Mesenchymal stem cell (in vitro differentiated cells and primary cell): Measurements from ENCODE around the gene ANO10.
A peak's percentile ranks its signal among the peaks of the same experiment; 100 is the strongest.

ENCODE experiments used
- DNase-seq: peaks from one replicate; pipeline ENCODE4 v3.0.0-alpha.2; 2013
- H2AFZ ChIP-seq: one replicate; pipeline ENCODE4 v1.6.1; 2013; ENCODE audit warnings: low read depth, mild to moderate bottlenecking, control low read depth, inconsistent platforms, low read length, moderate library complexity
- H2AK5ac ChIP-seq: 2 replicates; pipeline ENCODE4 v1.6.1; 2013; ENCODE audit warnings: low read length, moderate library complexity, mild to moderate bottlenecking, inconsistent platforms; ENCODE audit not compliant: severe bottlenecking
- H2BK120ac ChIP-seq: one replicate; pipeline ENCODE4 v1.6.1; 2013; ENCODE audit warnings: low read depth, mild to moderate bottlenecking, inconsistent platforms, low read length, moderate library complexity
- H2BK12ac ChIP-seq, 2 experiments: one replicate each; pipeline ENCODE4 v1.6.1; 2013; ENCODE audit warnings: inconsistent platforms in 2 of 2, low read length in 2 of 2, mild to moderate bottlenecking in 2 of 2, moderate library complexity in 2 of 2, control low read depth in 1 of 2
- H2BK15ac ChIP-seq: one replicate; pipeline ENCODE4 v1.6.1; 2013; ENCODE audit warnings: mild to moderate bottlenecking, low read depth, inconsistent platforms; ENCODE audit not compliant: poor library complexity, severe bottlenecking
- H2BK5ac ChIP-seq: 2 replicates; pipeline ENCODE4 v1.6.1; 2013; ENCODE audit warnings: low read depth, mild to moderate bottlenecking, low read length, control low read depth, inconsistent platforms; ENCODE audit not compliant: poor library complexity, severe bottlenecking
- H3K14ac ChIP-seq, 2 experiments: one replicate each; pipeline ENCODE4 v1.6.1; 2013; ENCODE audit warnings: inconsistent platforms in 2 of 2, low read length in 2 of 2, control low read depth in 1 of 2, mild to moderate bottlenecking in 1 of 2, moderate library complexity in 1 of 2
- H3K18ac ChIP-seq, 2 experiments: one replicate each; pipeline ENCODE4 v1.6.1; 2013; ENCODE audit warnings: inconsistent platforms in 2 of 2, low read length in 2 of 2, control low read depth in 1 of 2, low read depth in 1 of 2, mild to moderate bottlenecking in 1 of 2
- H3K23ac ChIP-seq, 2 experiments: one replicate each; pipeline ENCODE4 v1.6.1; 2013; ENCODE audit warnings: inconsistent platforms in 2 of 2, low read length in 2 of 2, mild to moderate bottlenecking in 2 of 2, moderate library complexity in 2 of 2, control low read depth in 1 of 2
- H3K27ac ChIP-seq: 2 replicates; pipeline ENCODE4 v1.5.1; 2013; ENCODE audit warnings: mild to moderate bottlenecking, moderate library complexity, low read length, control low read depth, inconsistent platforms; ENCODE audit not compliant: poor library complexity, severe bottlenecking
- H3K27me3 ChIP-seq, 2 experiments: 2 replicates each; pipeline versions ENCODE4 v1.6.1 to v1.7.0; 2013; ENCODE audit warnings: low read length in 2 of 2, mild to moderate bottlenecking in 2 of 2, moderate library complexity in 2 of 2, control low read depth in 1 of 2, inconsistent platforms in 1 of 2; ENCODE audit not compliant: control insufficient read depth in 1 of 2, insufficient read depth in 1 of 2
- H3K36me3 ChIP-seq, 2 experiments: 2 replicates each; pipeline versions ENCODE4 v1.6.1 to v1.7.0; 2013; ENCODE audit warnings: low read length in 2 of 2, control low read depth in 1 of 2, inconsistent platforms in 1 of 2, low read depth in 1 of 2, mild to moderate bottlenecking in 1 of 2; ENCODE audit not compliant: insufficient read depth in 2 of 2, control insufficient read depth in 1 of 2
- H3K4ac ChIP-seq, 2 experiments: one replicate each; pipeline ENCODE4 v1.6.1; 2013; ENCODE audit warnings: inconsistent platforms in 2 of 2, low read length in 2 of 2, mild to moderate bottlenecking in 2 of 2, moderate library complexity in 2 of 2, control low read depth in 1 of 2, low read depth in 1 of 2
- H3K4me1 ChIP-seq: 2 replicates; pipeline ENCODE4 v1.6.1; 2013; ENCODE audit warnings: low read depth, low read length, control low read depth; ENCODE audit not compliant: control insufficient read depth, insufficient read depth
- H3K4me2 ChIP-seq: 2 replicates; pipeline ENCODE4 v1.6.1; 2013; ENCODE audit warnings: low read length, mild to moderate bottlenecking, inconsistent platforms; ENCODE audit not compliant: poor library complexity, severe bottlenecking
- H3K4me3 ChIP-seq, 2 experiments: 2 replicates each; pipeline versions ENCODE4 v1.5.1 to v1.7.0; 2013; ENCODE audit warnings: low read length in 2 of 2, mild to moderate bottlenecking in 2 of 2, control low read depth in 1 of 2, low read depth in 1 of 2; ENCODE audit not compliant: insufficient read depth in 1 of 2
- H3K79me1 ChIP-seq: replicated peaks from 2 replicates; pipeline ENCODE4 v1.6.1; 2013; ENCODE audit warnings: mild to moderate bottlenecking, control low read depth, low read length, inconsistent platforms; ENCODE audit not compliant: poor library complexity, severe bottlenecking
- H3K9ac ChIP-seq: 2 replicates; pipeline ENCODE4 v1.7.0; 2013; ENCODE audit warnings: mild to moderate bottlenecking, low read length, moderate library complexity
- H3K9me3 ChIP-seq: 2 replicates; pipeline ENCODE4 v1.7.0; 2013; ENCODE audit warnings: mild to moderate bottlenecking, low read length; ENCODE audit not compliant: control insufficient read depth
- H4K8ac ChIP-seq: one replicate; pipeline ENCODE4 v1.6.1; 2013; ENCODE audit warnings: inconsistent platforms, mild to moderate bottlenecking, low read length, moderate library complexity
- H4K91ac ChIP-seq: one replicate; pipeline ENCODE4 v1.6.1; 2013; ENCODE audit warnings: mild to moderate bottlenecking, low read length, inconsistent platforms
- WGBS: methylation state at CpG from one replicate; pipeline ENCODE4 v1.1.7; 2013; ENCODE audit warnings: mixed read lengths; 5-methylcytosine and 5-hydroxymethylcytosine counted together

The ANO10 gene

GRCh38 chr3:43515970-43516635, 105.7 kb downstream of the ANO10 start:
- 98% methylated on average over 9 of the region's 9 CpGs for WGBS
- Histone ChIP-seq H3K4ac (no peak overlapping the region), H2AFZ (no peak overlapping the region), H3K27ac (no peak overlapping the region), H2BK12ac (no peak overlapping the region), H3K9me3 (peaks cover 4% of the 10 kb centered on the region), H2AK5ac (no peak overlapping the region), H3K4me1 (peaks cover 8% of the 10 kb centered on the region), H3K27me3 (no peaks in the 10 kb centered on the region), H3K14ac (no peak overlapping the region), H4K8ac (no peak overlapping the region), H2BK15ac (no peak overlapping the region), H3K23ac (no peak overlapping the region), H3K36me3 (peaks cover 4 to 10% of the 10 kb centered on the region in 2 experiments), H3K79me1 (peaks cover 8% of the 10 kb centered on the region), H3K9ac (no peak overlapping the region), H2BK120ac (no peak overlapping the region), H3K4me3 (no peak overlapping the region), H3K4me2 (no peak overlapping the region), H3K18ac (no peak overlapping the region), H4K91ac (no peak overlapping the region), H2BK5ac (no peak overlapping the region)
- no peak for DNase-seq

GRCh38 chr3:43515208-43515917, 106.4 kb downstream of the ANO10 start:
- no peak overlapping the region for H3K4ac ChIP-seq
- no peak overlapping the region for H2AK5ac ChIP-seq
- H3K4me2 ChIP-seq, result no peak overlapping the region
- peaks cover 8% of the 10 kb centered on the region for H3K79me1 ChIP-seq
- no peak overlapping the region for H2BK120ac ChIP-seq
- H3K4me1 ChIP-seq, result peaks cover 8% of the 10 kb centered on the region
- no peak overlapping the region for H3K27ac ChIP-seq
- H4K8ac ChIP-seq, result no peak overlapping the region
- H2AFZ ChIP-seq, result no peak overlapping the region
- DNase-seq, result no peak
- no peak overlapping the region for H2BK12ac ChIP-seq
- no peak overlapping the region for H4K91ac ChIP-seq
- H3K9me3 ChIP-seq, result peaks cover 4% of the 10 kb centered on the region
- WGBS, result 98% methylated on average over 2 of the region's 2 CpGs
- no peak overlapping the region for H3K4me3 ChIP-seq
- H3K36me3 ChIP-seq, result peaks cover 4 to 8% of the 10 kb centered on the region in 2 experiments
- no peak overlapping the region for H3K14ac ChIP-seq
- no peak overlapping the region for H3K9ac ChIP-seq
- H3K23ac ChIP-seq, result no peak overlapping the region
- no peak overlapping the region for H2BK5ac ChIP-seq
- no peak overlapping the region for H2BK15ac ChIP-seq
- no peak overlapping the region for H3K18ac ChIP-seq
- H3K27me3 ChIP-seq, result no peaks in the 10 kb centered on the region

GRCh38 chr3:43512754-43513404, 108.9 kb downstream of the ANO10 start:
- DNase-seq, result peak; percentile 83
- Histone ChIP-seq H3K27ac (no peak overlapping the region), H2BK5ac (no peak overlapping the region), H3K27me3 (no peaks in the 10 kb centered on the region), H2BK120ac (no peak overlapping the region), H2AK5ac (no peak overlapping the region), H3K4me3 (no peak overlapping the region), H3K18ac (no peak overlapping the region), H3K4me1 (peaks cover 8% of the 10 kb centered on the region), H4K91ac (no peak overlapping the region), H3K4me2 (no peak overlapping the region), H2BK15ac (no peak overlapping the region), H3K4ac (no peak overlapping the region), H2BK12ac (no peak overlapping the region), H4K8ac (no peak overlapping the region), H3K9me3 (no peaks in the 10 kb centered on the region), H2AFZ (no peak overlapping the region), H3K79me1 (peaks cover 8% of the 10 kb centered on the region), H3K36me3 (peaks cover 0 to 4% of the 10 kb centered on the region in 2 experiments), H3K14ac (no peak overlapping the region), H3K9ac (peak overlapping the region; percentile 62), H3K23ac (no peak overlapping the region)
- WGBS, result 82% methylated on average over 5 of the region's 5 CpGs

GRCh38 chr3:43506644-43507043, 115.2 kb downstream of the ANO10 start:
- Histone ChIP-seq H3K4me3 (no peak overlapping the region), H3K18ac (no peak overlapping the region), H3K4me1 (peaks cover 2% of the 10 kb centered on the region), H3K79me1 (peaks cover 8% of the 10 kb centered on the region), H3K27me3 (no peaks in the 10 kb centered on the region), H2BK120ac (no peak overlapping the region), H2BK12ac (no peak overlapping the region), H2BK15ac (no peak overlapping the region), H3K4me2 (no peak overlapping the region), H3K9me3 (no peaks in the 10 kb centered on the region), H2BK5ac (no peak overlapping the region), H2AFZ (no peak overlapping the region), H4K91ac (peak overlapping the region; percentile 21), H2AK5ac (no peak overlapping the region), H3K27ac (no peak overlapping the region), H3K36me3 (peaks cover 0 to 3% of the 10 kb centered on the region in 2 experiments), H3K4ac (no peak overlapping the region), H4K8ac (no peak overlapping the region), H3K9ac (no peak overlapping the region), H3K23ac (no peak overlapping the region), H3K14ac (no peak overlapping the region)
- WGBS, result 99% methylated on average over 2 of the region's 4 CpGs
- no peak for DNase-seq
